SK-N-SH treated with all-trans-retinoic acid at 6 μM for 48 hours (cell line): ENCODE data around the gene CBLL2.

Source experiments
- ARNTL ChIP-seq: fragments of 450-650 bp; formaldehyde crosslinking; IDR thresholded peaks from 2 replicates; pipeline ENCODE4 v1.5.0; 2020; ENCODE audit warnings: low read depth, mild to moderate bottlenecking, moderate library complexity, borderline replicate concordance
- OSR1 ChIP-seq: fragments of 250-450 bp; sonication (Bioruptor Pico); IDR thresholded peaks from 2 replicates; pipeline ENCODE4 v1.8.0; 2022; ENCODE audit warnings: moderate library complexity, mild to moderate bottlenecking, inconsistent platforms
- RARB ChIP-seq: fragments of 250-450 bp; sonication (Bioruptor Pico); IDR thresholded peaks from 2 replicates; pipeline ENCODE4 v1.8.0; 2021; ENCODE audit warnings: mild to moderate bottlenecking, moderate library complexity
- SNAI2 ChIP-seq: fragments of 250-450 bp; sonication (Bioruptor Pico); IDR thresholded peaks from 2 replicates; pipeline ENCODE4 v1.5.0; 2020; ENCODE audit warnings: mild to moderate bottlenecking, moderate library complexity
- ZFP3 ChIP-seq: fragments of 250-450 bp; sonication (Bioruptor Pico); IDR thresholded peaks from 2 replicates; pipeline ENCODE4 v1.5.0; 2020; ENCODE audit warnings: mild to moderate bottlenecking, moderate library complexity
- ZNF70 ChIP-seq: fragments of 450-650 bp; formaldehyde crosslinking; IDR thresholded peaks from 2 replicates; pipeline ENCODE4 v1.5.0; 2020; ENCODE audit warnings: mild to moderate bottlenecking, moderate library complexity
- ZNF8 ChIP-seq: fragments of 450-650 bp; formaldehyde crosslinking; IDR thresholded peaks from 2 replicates; pipeline ENCODE4 v1.5.0; 2020; ENCODE audit warnings: mild to moderate bottlenecking, moderate library complexity
- TF ChIP-seq, protein P1 (sequence below): fragments of 250-450 bp; sonication (Bioruptor Pico); IDR thresholded peaks from 2 replicates; pipeline ENCODE4 v1.8.0; 2020; ENCODE audit warnings: mild to moderate bottlenecking, moderate library complexity, borderline replicate concordance
- TF ChIP-seq, protein P2 (sequence below): fragments of 250-450 bp; sonication (Bioruptor Pico); IDR thresholded peaks from 2 replicates; pipeline ENCODE4 v1.8.0; 2021; ENCODE audit warnings: low read depth, mild to moderate bottlenecking, moderate library complexity, borderline replicate concordance
- TF ChIP-seq, protein P3 (sequence below): fragments of 250-450 bp; sonication (Bioruptor Pico); IDR thresholded peaks from 2 replicates; pipeline ENCODE4 v1.5.1; 2021; ENCODE audit warnings: mild to moderate bottlenecking, moderate library complexity
- TF ChIP-seq, protein P4 (sequence below): fragments of 250-450 bp; sonication (Bioruptor Pico); IDR thresholded peaks from 2 replicates; pipeline ENCODE4 v1.5.1; 2020; ENCODE audit warnings: low read depth, mild to moderate bottlenecking, moderate library complexity
- TF ChIP-seq, protein P5 (sequence below): fragments of 250-450 bp; sonication (Bioruptor Pico); IDR thresholded peaks from 2 replicates; pipeline ENCODE4 v1.5.0; 2020; ENCODE audit warnings: mild to moderate bottlenecking, moderate library complexity

DNA sequence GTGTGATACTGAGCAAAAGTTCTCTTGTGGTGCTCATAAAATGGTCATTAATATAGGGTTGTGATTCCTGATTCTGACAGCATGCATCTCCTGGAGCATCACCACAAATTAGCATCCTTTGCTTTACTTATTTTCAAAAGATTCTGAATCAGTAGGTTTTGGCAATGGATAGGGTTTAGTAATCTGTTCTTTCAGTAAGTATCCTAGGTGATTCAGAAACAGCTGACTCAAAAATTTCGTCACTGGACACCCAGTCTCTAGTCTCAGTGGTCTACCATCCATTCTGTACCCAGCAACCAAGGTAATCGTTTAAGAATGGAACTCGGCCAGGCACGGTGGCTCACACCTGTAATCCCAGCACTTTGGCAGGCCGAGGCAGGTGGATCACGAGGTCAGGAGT is 4.1 kb downstream of the CBLL2 start:
- TF ChIP-seq ZFP3 (CRISPR knock-in tag): no peak
- TF ChIP-seq, protein P1, sequence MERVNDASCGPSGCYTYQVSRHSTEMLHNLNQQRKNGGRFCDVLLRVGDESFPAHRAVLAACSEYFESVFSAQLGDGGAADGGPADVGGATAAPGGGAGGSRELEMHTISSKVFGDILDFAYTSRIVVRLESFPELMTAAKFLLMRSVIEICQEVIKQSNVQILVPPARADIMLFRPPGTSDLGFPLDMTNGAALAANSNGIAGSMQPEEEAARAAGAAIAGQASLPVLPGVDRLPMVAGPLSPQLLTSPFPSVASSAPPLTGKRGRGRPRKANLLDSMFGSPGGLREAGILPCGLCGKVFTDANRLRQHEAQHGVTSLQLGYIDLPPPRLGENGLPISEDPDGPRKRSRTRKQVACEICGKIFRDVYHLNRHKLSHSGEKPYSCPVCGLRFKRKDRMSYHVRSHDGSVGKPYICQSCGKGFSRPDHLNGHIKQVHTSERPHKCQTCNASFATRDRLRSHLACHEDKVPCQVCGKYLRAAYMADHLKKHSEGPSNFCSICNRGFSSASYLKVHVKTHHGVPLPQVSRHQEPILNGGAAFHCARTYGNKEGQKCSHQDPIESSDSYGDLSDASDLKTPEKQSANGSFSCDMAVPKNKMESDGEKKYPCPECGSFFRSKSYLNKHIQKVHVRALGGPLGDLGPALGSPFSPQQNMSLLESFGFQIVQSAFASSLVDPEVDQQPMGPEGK (CRISPR knock-in tag): no peak
- no peak for TF ChIP-seq ZNF70 (CRISPR knock-in tag)
- no peak for TF ChIP-seq SNAI2 (CRISPR knock-in tag)
- TF ChIP-seq OSR1 (CRISPR knock-in tag): no peak
- no peak for TF ChIP-seq RARB (CRISPR knock-in tag)
- TF ChIP-seq, protein P2, sequence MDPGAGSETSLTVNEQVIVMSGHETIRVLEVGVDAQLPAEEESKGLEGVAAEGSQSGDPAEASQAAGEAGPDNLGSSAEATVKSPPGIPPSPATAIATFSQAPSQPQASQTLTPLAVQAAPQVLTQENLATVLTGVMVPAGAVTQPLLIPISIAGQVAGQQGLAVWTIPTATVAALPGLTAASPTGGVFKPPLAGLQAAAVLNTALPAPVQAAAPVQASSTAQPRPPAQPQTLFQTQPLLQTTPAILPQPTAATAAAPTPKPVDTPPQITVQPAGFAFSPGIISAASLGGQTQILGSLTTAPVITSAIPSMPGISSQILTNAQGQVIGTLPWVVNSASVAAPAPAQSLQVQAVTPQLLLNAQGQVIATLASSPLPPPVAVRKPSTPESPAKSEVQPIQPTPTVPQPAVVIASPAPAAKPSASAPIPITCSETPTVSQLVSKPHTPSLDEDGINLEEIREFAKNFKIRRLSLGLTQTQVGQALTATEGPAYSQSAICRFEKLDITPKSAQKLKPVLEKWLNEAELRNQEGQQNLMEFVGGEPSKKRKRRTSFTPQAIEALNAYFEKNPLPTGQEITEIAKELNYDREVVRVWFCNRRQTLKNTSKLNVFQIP (CRISPR knock-in tag): no peak
- TF ChIP-seq, protein P3, sequence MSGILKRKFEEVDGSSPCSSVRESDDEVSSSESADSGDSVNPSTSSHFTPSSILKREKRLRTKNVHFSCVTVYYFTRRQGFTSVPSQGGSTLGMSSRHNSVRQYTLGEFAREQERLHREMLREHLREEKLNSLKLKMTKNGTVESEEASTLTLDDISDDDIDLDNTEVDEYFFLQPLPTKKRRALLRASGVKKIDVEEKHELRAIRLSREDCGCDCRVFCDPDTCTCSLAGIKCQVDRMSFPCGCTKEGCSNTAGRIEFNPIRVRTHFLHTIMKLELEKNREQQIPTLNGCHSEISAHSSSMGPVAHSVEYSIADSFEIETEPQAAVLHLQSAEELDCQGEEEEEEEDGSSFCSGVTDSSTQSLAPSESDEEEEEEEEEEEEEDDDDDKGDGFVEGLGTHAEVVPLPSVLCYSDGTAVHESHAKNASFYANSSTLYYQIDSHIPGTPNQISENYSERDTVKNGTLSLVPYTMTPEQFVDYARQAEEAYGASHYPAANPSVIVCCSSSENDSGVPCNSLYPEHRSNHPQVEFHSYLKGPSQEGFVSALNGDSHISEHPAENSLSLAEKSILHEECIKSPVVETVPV: no peak
- TF ChIP-seq ARNTL (CRISPR knock-in tag): no peak
- TF ChIP-seq, protein P4, sequence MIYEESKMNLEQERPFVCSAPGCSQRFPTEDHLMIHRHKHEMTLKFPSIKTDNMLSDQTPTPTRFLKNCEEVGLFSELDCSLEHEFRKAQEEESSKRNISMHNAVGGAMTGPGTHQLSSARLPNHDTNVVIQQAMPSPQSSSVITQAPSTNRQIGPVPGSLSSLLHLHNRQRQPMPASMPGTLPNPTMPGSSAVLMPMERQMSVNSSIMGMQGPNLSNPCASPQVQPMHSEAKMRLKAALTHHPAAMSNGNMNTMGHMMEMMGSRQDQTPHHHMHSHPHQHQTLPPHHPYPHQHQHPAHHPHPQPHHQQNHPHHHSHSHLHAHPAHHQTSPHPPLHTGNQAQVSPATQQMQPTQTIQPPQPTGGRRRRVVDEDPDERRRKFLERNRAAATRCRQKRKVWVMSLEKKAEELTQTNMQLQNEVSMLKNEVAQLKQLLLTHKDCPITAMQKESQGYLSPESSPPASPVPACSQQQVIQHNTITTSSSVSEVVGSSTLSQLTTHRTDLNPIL (CRISPR knock-in tag): no peak
- TF ChIP-seq ZNF8 (CRISPR knock-in tag): no peak
- TF ChIP-seq, protein P5, sequence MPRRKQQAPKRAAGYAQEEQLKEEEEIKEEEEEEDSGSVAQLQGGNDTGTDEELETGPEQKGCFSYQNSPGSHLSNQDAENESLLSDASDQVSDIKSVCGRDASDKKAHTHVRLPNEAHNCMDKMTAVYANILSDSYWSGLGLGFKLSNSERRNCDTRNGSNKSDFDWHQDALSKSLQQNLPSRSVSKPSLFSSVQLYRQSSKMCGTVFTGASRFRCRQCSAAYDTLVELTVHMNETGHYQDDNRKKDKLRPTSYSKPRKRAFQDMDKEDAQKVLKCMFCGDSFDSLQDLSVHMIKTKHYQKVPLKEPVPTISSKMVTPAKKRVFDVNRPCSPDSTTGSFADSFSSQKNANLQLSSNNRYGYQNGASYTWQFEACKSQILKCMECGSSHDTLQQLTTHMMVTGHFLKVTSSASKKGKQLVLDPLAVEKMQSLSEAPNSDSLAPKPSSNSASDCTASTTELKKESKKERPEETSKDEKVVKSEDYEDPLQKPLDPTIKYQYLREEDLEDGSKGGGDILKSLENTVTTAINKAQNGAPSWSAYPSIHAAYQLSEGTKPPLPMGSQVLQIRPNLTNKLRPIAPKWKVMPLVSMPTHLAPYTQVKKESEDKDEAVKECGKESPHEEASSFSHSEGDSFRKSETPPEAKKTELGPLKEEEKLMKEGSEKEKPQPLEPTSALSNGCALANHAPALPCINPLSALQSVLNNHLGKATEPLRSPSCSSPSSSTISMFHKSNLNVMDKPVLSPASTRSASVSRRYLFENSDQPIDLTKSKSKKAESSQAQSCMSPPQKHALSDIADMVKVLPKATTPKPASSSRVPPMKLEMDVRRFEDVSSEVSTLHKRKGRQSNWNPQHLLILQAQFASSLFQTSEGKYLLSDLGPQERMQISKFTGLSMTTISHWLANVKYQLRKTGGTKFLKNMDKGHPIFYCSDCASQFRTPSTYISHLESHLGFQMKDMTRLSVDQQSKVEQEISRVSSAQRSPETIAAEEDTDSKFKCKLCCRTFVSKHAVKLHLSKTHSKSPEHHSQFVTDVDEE (CRISPR knock-in tag): no peak
